ENCODE measurements around the gene YDJC. TPM values are rescaled to one million over a fixed set of nuclear protein-coding genes. Genes with fewer than 3 reads are reported as not detected.

Gene YDJC
- total and polyA plus RNA-seq, 2 experiments from 2014 or later, result 53.3 to 83.7 TPM

GRCh38 chr22:21594865-21595452, 34.9 kb downstream of the YDJC start (continued):
- TF ChIP-seq CTCF (conservative IDR thresholded peaks at IDR 0.05; ENCODE audit: low read depth in 2 of 2), result no peak
- no peak for TF ChIP-seq REST (IDR thresholded peaks at IDR 0.05; ENCODE audit: unreplicated experiment)
- TF ChIP-seq STAT1 (IDR thresholded peaks at IDR 0.05; ENCODE audit: unreplicated experiment), result no peak
- no peak for TF ChIP-seq NANOG (IDR thresholded peaks at IDR 0.05; ENCODE audit: borderline replicate concordance)
- no peak for TF ChIP-seq POLR2AphosphoS5 (IDR thresholded peaks at IDR 0.05; ENCODE audit: low read depth)
- no peak for TF ChIP-seq JUNB (IDR thresholded peaks at IDR 0.05; ENCODE audit: unreplicated experiment)
- no peak for TF ChIP-seq EZH2 (IDR thresholded peaks at IDR 0.05; ENCODE audit: low read depth, unreplicated experiment)
- TF ChIP-seq EZH2phosphoT487 (IDR thresholded peaks at IDR 0.05; ENCODE audit: unreplicated experiment), result no peak
- TF ChIP-seq ZNF331 (CRISPR knock-in tag; IDR thresholded peaks at IDR 0.05; ENCODE audit: low read depth), result no peak
- no peak for TF ChIP-seq ETS1 (IDR thresholded peaks at IDR 0.05)

GRCh38 chr22:21593406-21594232, 36.2 kb downstream of the YDJC start:
- peaks cover 100% of the 10 kb centered on the region for H3K79me2 ChIP-seq (replicated peaks; ENCODE audit: insufficient read depth)
- no peak for TF ChIP-seq ZNF331 (CRISPR knock-in tag; IDR thresholded peaks at IDR 0.05; ENCODE audit: low read depth)
- TF ChIP-seq JUNB (IDR thresholded peaks at IDR 0.05; ENCODE audit: unreplicated experiment), result no peak
- no peak for TF ChIP-seq NANOG (IDR thresholded peaks at IDR 0.05; ENCODE audit: borderline replicate concordance)
- TF ChIP-seq CTCF (conservative IDR thresholded peaks at IDR 0.05; ENCODE audit: low read depth in 2 of 2), result peak; percentile 59 to 73
- H3K27me3 ChIP-seq (ENCODE audit: insufficient read depth), result no peaks in the 10 kb centered on the region
- H3K4me1 Mint-ChIP-seq, result peaks cover 15% of the 10 kb centered on the region
- peaks cover 15% of the 10 kb centered on the region for H3K27me3 Mint-ChIP-seq (ENCODE audit: insufficient read depth, low read depth, poor library complexity)
- no peak overlapping the region for H3K27ac Mint-ChIP-seq
- peaks cover 7% of the 10 kb centered on the region; the same call in 1 of the 2 replicates for H3F3A ChIP-seq (replicated peaks; ENCODE audit: low read depth)
- H3K27ac ChIP-seq (ENCODE audit: low read depth), result no peak overlapping the region; the same call in 1 of the 2 replicates
- H3K36me3 ChIP-seq (ENCODE audit: insufficient read depth), result peaks cover 16% of the 10 kb centered on the region
- H3K4me3 ChIP-seq, result no peak overlapping the region
- H3K4me2 ChIP-seq, result no peak overlapping the region
- H3K36me3 Mint-ChIP-seq (ENCODE audit: low read depth), result peaks cover 49% of the 10 kb centered on the region
- H3K4me3 Mint-ChIP-seq, result no peak overlapping the region
- H3K9me2 ChIP-seq (ENCODE audit: insufficient read depth), result no peaks in the 10 kb centered on the region
- H2AFZ ChIP-seq, result no peak overlapping the region
- H3K4me1 ChIP-seq (ENCODE audit: insufficient read depth), result no peaks in the 10 kb centered on the region; the same call in 1 of the 2 replicates
- ATAC-seq (peak; percentile 90), DNase-seq (ENCODE audit: low spot score) (peak; percentile 78)
- no peaks in the 10 kb centered on the region; the same call in 2 of the 3 replicates for H3K9me3 Mint-ChIP-seq
- H4K20me1 ChIP-seq (replicated peaks; ENCODE audit: insufficient read depth), result peaks cover 90% of the 10 kb centered on the region
